ENCODE data around the gene RPH3AL.

DNA sequence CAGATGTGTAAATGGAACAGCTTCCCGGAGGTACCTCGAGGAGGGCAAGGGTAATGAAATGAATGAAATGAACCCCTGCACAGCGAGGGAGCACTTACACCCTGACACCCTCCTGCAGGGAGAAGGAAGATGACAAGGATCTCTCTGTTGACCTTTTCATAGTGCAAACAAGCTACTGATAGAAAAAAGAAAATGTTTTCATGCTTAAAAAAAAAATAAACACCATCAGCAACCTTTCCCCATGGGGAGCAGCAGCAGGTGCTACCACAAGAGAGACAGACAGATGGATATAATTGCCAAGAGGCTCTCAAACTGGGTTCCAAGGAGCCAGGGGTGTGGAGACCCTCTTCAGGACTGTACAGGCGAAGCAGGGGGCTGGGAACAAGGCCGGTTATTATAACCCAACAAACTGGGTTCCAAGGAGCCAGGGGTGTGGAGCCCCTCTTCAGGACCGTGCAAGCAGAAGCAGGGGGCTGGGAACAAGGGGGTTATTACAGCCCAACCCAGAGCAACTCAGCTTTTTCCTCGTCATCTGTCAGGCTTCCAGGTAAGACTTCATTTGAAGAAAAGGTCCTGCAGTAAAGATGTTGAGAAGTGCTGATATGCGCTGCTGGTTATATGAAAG is 718 bp upstream of the RPH3AL start:
- TF ChIP-seq, protein P1, sequence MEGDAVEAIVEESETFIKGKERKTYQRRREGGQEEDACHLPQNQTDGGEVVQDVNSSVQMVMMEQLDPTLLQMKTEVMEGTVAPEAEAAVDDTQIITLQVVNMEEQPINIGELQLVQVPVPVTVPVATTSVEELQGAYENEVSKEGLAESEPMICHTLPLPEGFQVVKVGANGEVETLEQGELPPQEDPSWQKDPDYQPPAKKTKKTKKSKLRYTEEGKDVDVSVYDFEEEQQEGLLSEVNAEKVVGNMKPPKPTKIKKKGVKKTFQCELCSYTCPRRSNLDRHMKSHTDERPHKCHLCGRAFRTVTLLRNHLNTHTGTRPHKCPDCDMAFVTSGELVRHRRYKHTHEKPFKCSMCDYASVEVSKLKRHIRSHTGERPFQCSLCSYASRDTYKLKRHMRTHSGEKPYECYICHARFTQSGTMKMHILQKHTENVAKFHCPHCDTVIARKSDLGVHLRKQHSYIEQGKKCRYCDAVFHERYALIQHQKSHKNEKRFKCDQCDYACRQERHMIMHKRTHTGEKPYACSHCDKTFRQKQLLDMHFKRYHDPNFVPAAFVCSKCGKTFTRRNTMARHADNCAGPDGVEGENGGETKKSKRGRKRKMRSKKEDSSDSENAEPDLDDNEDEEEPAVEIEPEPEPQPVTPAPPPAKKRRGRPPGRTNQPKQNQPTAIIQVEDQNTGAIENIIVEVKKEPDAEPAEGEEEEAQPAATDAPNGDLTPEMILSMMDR (conservative IDR thresholded peaks at IDR 0.05; ENCODE audit: low read depth, low read length): no peak
- no peak for TF ChIP-seq EZH2phosphoT487 (IDR thresholded peaks at IDR 0.05; ENCODE audit: borderline replicate concordance, low read length)

Measured in PC-3 (cell line).